ENCODE measurements around the gene RAB36. TPM values are rescaled to one million over a fixed set of nuclear protein-coding genes. Genes with fewer than 3 reads are reported as not detected.

RAB36 gene
- total RNA-seq, 2 experiments from 2014 or later = 0.77 to 0.87 TPM

DNA sequence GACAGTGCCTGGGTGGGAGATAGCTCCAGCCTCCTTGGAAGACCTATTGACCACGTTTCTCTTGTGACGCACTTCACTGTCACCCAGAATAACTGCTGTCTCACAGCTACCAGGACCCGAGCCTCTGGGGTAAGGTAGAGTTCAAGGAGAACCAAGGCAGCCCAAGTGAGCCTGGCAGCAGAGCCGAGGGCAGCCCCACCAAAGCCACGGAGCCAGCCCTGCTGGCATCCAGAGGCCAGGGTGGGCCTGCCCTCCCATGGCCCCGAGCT lies 36.3 kb upstream of the RAB36 start:
- Mint-ChIP-seq H3K4me1 (ENCODE audit: low read depth) (no peaks in the 10 kb centered on the region), H3K27me3 (no peaks in the 10 kb centered on the region), H3K27ac (no peak overlapping the region), H3K9me3 (no peaks in the 10 kb centered on the region), H3K4me3 (no peak overlapping the region), H3K36me3 (ENCODE audit: low read depth) (no peaks in the 10 kb centered on the region)
- H3K4me1 ChIP-seq (ENCODE audit: insufficient read depth, low read length) = no peaks in the 10 kb centered on the region
- no peak for DNase-seq
- CTCF ChIA-PET = no interaction called here
- no peaks in the 10 kb centered on the region for H3K27me3 ChIP-seq (ENCODE audit: control insufficient read depth in 1 of 2, insufficient read depth in 2 of 2, low read length in 2 of 2)
- TF ChIP-seq, protein P1, sequence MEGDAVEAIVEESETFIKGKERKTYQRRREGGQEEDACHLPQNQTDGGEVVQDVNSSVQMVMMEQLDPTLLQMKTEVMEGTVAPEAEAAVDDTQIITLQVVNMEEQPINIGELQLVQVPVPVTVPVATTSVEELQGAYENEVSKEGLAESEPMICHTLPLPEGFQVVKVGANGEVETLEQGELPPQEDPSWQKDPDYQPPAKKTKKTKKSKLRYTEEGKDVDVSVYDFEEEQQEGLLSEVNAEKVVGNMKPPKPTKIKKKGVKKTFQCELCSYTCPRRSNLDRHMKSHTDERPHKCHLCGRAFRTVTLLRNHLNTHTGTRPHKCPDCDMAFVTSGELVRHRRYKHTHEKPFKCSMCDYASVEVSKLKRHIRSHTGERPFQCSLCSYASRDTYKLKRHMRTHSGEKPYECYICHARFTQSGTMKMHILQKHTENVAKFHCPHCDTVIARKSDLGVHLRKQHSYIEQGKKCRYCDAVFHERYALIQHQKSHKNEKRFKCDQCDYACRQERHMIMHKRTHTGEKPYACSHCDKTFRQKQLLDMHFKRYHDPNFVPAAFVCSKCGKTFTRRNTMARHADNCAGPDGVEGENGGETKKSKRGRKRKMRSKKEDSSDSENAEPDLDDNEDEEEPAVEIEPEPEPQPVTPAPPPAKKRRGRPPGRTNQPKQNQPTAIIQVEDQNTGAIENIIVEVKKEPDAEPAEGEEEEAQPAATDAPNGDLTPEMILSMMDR (IDR thresholded peaks at IDR 0.05) = no peak
- H3K27ac ChIP-seq (ENCODE audit: low read depth in 1 of 2, low read length in 2 of 2) = no peak overlapping the region
- H3K4me3 ChIP-seq (ENCODE audit: low read length) = no peak overlapping the region
- ATAC-seq (ENCODE audit: poor library complexity) = no peak
- intact Hi-C loops (cut with DNase I, micrococcal nuclease) = no loop called here
- no peaks in the 10 kb centered on the region for H3K9me3 ChIP-seq (ENCODE audit: control insufficient read depth in 1 of 2, insufficient read depth in 1 of 2, low read length in 2 of 2)
- POLR2A ChIA-PET = no interaction called here
- no peaks in the 10 kb centered on the region for H3K36me3 ChIP-seq (ENCODE audit: insufficient read depth, low read length)

DNA sequence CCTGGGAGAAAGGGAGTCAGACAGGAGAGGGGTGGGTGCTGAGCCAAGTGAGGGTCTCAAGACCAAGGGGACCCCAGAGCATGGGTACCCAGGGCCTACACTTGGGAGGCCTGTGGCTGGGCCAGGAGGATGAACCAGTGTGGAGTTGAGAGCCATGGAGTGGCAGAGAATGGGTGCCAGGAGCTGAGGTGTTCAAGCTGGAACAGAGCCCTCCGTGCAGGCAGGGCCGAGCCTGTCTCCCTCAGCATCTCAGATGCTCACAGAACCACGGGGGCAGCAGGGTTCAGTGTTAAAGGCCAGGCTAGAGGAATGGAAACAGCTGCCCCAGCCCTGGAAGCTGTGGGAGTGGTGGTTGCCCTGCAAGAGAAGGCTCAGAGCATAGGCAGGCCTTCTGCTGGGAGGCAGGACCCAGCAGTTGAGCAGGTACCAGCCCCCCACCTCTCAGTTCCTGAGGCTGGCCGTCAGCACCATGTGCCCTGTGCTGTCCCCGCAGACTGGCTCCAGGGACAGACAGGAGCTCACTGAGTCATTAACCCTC lies 35.8 kb upstream of the RAB36 start:
- intact Hi-C loops (cut with DNase I, micrococcal nuclease) = no loop called here
- ATAC-seq (ENCODE audit: poor library complexity) (no peak), DNase-seq (no peak)
- H3K27ac Mint-ChIP-seq = no peak overlapping the region
- Histone ChIP-seq H3K9me3 (ENCODE audit: control insufficient read depth in 1 of 2, insufficient read depth in 1 of 2, low read length in 2 of 2) (no peaks in the 10 kb centered on the region), H3K4me3 (ENCODE audit: low read length) (no peak overlapping the region), H3K27ac (ENCODE audit: low read depth in 1 of 2, low read length in 2 of 2) (no peak overlapping the region), H3K4me1 (ENCODE audit: insufficient read depth, low read length) (no peaks in the 10 kb centered on the region), H3K27me3 (ENCODE audit: control insufficient read depth in 1 of 2, insufficient read depth in 2 of 2, low read length in 2 of 2) (no peaks in the 10 kb centered on the region), H3K36me3 (ENCODE audit: insufficient read depth, low read length) (no peaks in the 10 kb centered on the region)
- no peaks in the 10 kb centered on the region for H3K4me1 Mint-ChIP-seq (ENCODE audit: low read depth)
- TF ChIP-seq, protein P1 (IDR thresholded peaks at IDR 0.05) = no peak
- no peak overlapping the region for H3K4me3 Mint-ChIP-seq
- POLR2A ChIA-PET = no interaction called here
- no peaks in the 10 kb centered on the region for H3K36me3 Mint-ChIP-seq (ENCODE audit: low read depth)
- H3K9me3 Mint-ChIP-seq = no peaks in the 10 kb centered on the region
- no peaks in the 10 kb centered on the region for H3K27me3 Mint-ChIP-seq
- CTCF ChIA-PET = no interaction called here

DNA sequence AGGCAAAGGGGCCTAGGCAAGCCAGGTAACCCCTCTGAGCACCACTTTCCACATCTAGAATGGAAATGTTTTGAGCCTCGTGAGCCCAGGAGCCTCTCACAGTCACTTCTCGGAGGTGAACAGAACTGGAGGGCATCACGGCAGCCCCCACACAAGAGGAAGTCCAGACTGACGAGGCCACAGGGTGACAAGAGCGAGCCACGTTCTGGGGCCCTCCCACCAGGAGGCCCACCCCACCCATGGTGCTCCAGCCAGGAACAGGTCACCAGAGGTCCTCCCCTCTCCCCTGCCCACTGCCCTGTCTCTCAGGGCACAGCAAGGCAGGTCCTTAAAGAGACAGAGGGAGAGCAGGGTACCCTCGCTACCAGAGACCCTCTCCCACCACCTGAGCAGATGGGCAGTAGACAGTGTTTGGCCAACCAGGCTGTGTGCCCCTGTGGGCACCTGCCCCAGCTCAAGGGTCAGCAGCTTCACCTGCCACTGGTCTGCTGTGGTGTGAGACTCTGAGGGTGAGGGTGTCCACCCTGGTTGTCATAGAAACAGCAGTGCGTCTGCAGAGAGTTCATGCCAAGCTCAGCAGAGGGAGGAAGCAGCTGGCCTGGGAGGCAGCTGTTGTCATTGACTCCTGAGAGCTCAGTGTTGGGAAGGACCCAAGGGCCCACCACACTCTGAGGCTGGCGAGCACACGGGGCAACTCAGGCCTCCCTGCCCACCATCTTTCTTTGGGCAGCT lies 34.9 kb upstream of the RAB36 start:
- Mint-ChIP-seq H3K4me3 (no peak overlapping the region), H3K9me3 (no peaks in the 10 kb centered on the region), H3K4me1 (ENCODE audit: low read depth) (no peaks in the 10 kb centered on the region), H3K27ac (no peak overlapping the region), H3K36me3 (ENCODE audit: low read depth) (no peaks in the 10 kb centered on the region), H3K27me3 (no peaks in the 10 kb centered on the region)
- ATAC-seq (ENCODE audit: poor library complexity) (no peak), DNase-seq (no peak)
- H3K36me3 ChIP-seq (ENCODE audit: insufficient read depth, low read length) = no peaks in the 10 kb centered on the region
- H3K27ac ChIP-seq (ENCODE audit: low read depth in 1 of 2, low read length in 2 of 2) = no peak overlapping the region
- no peaks in the 10 kb centered on the region for H3K4me1 ChIP-seq (ENCODE audit: insufficient read depth, low read length)
- no peak overlapping the region for H3K4me3 ChIP-seq (ENCODE audit: low read length)
- no peaks in the 10 kb centered on the region for H3K27me3 ChIP-seq (ENCODE audit: control insufficient read depth in 1 of 2, insufficient read depth in 2 of 2, low read length in 2 of 2)
- ChIA-PET POLR2A (no interaction called here), CTCF (no interaction called here)
- TF ChIP-seq, protein P1 (IDR thresholded peaks at IDR 0.05) = no peak
- intact Hi-C loops (cut with DNase I, micrococcal nuclease) = no loop called here
- no peaks in the 10 kb centered on the region for H3K9me3 ChIP-seq (ENCODE audit: control insufficient read depth in 1 of 2, insufficient read depth in 1 of 2, low read length in 2 of 2)

All from CD4-positive, alpha-beta T cell (primary cell).